HG03571 (cell line): ENCODE results near the gene THUMPD3.

ENCODE experiments used
- ATAC-seq: cut with Tn5 transposase; IDR thresholded peaks from one replicate; pipeline ENCODE4 v1.9.1; 2021; ENCODE audit not compliant: unreplicated experiment

The THUMPD3 gene

GRCh38 chr3:9352917-9353752 lies 9.7 kb upstream of the THUMPD3 start:
- ATAC-seq: no peak

- no peak for ATAC-seq
Observed at GRCh38 chr3:9361691-9362388, 1.0 kb upstream of the THUMPD3 start.

DNA sequence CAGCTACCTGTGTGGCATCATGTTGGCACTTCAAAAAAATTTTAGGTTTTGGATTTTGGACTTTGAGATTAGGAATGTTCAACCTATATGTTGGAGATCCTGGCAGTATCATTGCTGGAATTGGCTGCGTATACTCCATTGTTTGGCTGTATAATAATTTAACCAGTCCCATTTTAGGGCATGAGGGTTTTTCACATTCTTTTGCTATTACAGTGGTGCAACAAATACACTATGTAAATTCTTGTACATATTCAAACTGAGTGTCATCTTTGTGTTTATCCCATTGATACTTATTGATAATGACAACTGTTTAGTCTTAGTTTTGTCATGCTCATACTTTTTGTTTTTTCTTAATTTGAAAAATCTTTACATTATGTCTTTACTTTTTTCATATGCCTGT lies 6.7 kb downstream of the THUMPD3 start:
- ATAC-seq: no peak

DNA sequence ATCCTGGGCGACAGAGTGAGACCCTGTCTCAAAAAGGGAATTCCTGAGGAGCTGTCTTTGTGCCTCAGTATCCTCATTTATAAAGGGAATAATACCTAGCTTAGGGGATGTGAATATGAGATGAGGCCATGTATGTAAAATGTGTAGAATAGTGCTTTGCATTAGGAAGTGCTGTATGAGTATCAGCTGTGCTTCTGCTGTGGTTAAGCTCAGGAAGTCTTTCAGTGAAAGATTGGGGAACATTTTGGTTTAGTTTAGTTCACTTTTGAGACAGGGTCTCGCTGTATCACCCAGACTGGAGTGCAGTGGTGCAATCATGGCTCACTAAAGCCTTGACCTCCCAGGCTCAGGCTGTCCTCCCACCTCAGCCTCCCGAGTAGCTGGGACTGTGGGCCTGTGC lies 10.6 kb downstream of the THUMPD3 start:
- no peak for ATAC-seq

DNA sequence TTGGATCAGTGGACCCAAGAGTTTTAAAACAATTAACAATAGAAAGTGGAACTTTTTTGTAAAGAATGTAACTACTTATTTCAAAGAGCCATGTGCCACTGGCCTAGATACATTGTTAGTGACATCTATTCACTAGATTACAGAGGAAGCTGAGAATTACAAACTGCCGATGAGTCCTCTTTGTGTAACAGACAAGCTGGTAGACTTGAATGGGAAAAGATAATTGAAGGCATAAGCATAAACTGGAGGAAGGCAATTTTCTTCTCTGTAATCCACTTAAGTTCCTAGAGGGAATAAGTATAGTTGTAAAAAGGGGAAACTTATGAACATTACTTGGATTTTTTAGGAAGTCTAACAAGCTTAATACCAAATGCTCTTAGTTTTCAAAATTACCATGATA lies 15.1 kb downstream of the THUMPD3 start:
- ATAC-seq: no peak

DNA sequence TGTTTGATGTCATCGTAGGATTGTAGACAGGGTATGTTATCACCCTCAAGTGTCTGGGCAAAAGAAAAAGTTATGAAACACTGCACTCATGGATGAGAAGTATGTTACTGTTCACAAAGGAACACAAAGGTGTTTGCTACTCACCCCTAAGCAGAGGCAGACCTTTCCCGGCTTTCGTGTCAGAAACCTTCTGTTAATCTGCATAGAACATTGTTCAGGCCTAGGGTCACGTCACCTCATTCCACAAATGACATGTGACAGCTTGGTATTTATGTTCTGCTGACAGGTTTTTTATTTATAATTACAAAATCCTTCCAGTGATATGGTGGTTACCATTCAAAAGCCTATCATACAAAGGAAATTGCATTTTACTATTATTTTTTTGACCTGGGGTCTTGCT lies 16.5 kb downstream of the THUMPD3 start:
- no peak for ATAC-seq

DNA sequence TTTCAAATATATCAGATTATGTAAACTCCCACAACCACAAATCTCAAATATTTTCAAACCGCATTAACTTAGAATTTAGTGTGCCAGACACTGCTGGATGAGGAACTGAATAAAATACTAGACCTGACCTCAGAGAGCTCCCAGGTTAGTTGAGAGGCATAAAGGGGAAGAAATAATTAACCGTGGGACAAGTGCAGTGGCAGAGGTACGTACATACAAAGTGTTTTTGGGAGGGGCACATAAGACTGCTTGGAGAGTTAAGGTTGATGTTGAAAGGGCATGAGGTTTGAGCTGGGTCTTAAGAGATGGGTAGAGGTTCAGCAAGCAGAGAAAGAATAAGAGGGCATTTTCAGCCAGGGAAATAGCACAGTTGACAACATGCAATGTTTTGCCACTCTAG lies 17.2 kb downstream of the THUMPD3 start:
- no peak for ATAC-seq

- ATAC-seq: no peak
Observed at GRCh38 chr3:9384141-9384828, 21.4 kb downstream of the THUMPD3 start.

DNA sequence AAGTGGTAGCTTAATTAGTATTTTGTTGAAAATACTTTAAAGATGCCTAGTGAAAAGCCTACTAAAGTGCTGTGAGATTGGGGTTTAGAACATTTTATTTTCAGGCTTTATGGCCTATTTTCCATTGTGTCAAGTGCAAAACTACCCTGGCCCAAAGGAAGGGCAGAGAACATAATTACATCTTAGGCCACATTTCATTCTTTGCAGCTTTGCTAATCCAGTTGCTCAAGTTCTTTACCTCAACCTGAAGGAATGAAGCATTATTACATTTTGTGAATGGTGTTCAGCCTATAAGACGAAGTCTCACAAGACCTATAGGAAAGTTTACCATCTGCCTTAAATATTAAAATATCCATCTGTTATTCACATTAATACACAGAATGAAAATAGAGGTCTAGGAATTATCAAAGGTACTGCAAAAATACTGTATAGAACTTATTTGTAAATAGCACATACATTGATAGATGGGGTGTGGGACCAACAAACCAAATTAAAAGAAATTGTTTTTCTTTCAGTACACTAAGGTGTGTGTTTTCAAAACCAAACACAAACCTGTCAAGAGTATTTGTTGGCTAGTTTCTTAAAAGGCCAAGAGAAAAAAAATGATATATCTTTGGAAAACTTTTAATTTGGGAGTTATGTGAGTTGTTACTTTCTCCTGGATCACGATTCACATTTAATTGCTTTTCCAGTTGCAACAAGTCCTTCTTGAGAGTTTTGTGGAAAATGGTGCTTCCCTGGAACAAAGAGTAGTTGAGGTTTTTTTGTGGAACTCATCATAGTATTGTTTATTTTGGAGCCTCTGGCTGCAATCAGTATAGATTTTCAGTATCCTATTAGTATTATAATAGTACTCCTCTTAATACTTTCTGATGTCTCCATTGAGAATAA lies 22.6 kb downstream of the THUMPD3 start:
- no peak for ATAC-seq

- ATAC-seq: no peak
Observed at GRCh38 chr3:9386078-9386459, 23.2 kb downstream of the THUMPD3 start.

- ATAC-seq: no peak
Observed at GRCh38 chr3:9386501-9387321, 23.9 kb downstream of the THUMPD3 start.

DNA sequence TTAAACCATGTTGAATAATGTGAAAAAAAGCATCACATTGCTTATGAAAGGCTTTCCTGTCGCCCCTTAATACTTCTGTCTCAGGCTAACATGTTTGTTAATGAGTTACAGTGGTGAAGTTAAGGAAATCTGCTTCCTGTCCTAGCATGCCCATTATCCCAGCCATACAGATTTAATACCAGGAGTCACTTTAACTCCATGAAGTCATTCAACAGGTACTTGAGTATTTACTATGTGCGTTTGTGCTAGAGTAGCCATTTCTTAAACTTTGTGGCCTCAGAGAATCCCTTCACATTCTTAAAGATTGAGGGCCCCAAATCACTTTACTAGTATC lies 24.4 kb downstream of the THUMPD3 start:
- no peak for ATAC-seq

DNA sequence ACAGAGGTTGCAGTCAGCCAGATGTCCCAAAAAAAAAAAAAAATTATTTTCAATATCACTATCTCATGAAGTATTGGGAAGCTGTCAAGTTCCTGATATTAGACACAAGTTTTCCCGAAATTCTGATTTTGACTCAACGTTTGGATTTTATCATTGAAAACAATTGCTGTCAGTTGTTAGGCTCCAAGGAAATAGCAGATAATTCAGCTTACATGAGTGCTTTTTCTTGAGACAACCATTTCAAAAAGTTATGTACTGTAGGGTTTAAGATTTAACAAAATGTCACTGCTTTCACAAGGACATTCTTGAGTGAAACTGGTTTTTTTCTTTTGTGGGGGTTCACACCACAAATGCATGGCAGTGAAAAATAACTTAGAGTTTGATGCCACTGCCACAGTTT lies 25.3 kb downstream of the THUMPD3 start:
- ATAC-seq: no peak

- no peak for ATAC-seq
Observed at GRCh38 chr3:9388562-9389272, 25.9 kb downstream of the THUMPD3 start.

- ATAC-seq: no peak
Observed at GRCh38 chr3:9390265-9390888, 27.5 kb downstream of the THUMPD3 start.

DNA sequence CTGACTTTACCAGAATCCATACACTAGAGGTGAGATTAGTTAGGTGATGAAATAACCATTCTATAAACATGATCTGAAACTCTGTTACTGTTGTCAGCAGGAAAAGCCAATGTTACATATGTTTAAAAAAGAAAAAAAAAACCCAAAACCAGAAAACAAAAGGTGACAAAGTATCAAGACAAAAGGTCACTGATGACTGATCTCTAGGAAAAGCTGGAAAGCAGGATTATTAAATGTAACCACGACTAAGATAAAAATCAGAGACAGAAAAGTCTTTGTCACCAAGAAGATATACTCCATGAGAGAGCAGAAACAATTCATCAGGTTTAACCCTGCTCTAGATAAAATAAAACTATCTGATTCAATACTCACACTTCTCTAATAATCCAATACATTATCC lies 29.2 kb downstream of the THUMPD3 start:
- ATAC-seq: no peak

GRCh38 chr3:9395570-9396300 lies 32.9 kb downstream of the THUMPD3 start:
- no peak for ATAC-seq

- peak; percentile 21 for ATAC-seq
Observed at GRCh38 chr3:9396301-9396631, 33.4 kb downstream of the THUMPD3 start.
